Mammary microvascular endothelial cell (primary cell): ENCODE measurements around the gene FAM241B. TPM values are rescaled to one million over a fixed set of nuclear protein-coding genes. Genes with fewer than 3 reads are reported as not detected.

ENCODE experiments used
- total RNA-seq: library from RNA; depleted of rRNA; stranded (reverse); fragments of >200 nt; gene quantifications from 2 replicates; pipeline ENCODE4 v1.2.3, GENCODE V29; 2015

The FAM241B gene
- total RNA-seq = 0.30 and 0.73 TPM in 2 replicates

GRCh38 chr10:69629897-69630650 is at the start of gene FAM241B:
TSS of gene FAM241B (plus strand) at chr10:69630247. CDS start at chr10:69631744, 1,497 bp downstream.

Other genes with a start within 250 kb of the FAM241B start
- gene TACR2, start 213.3 kb upstream of the FAM241B start, total RNA-seq = 0.49 TPM in 1 of 2 replicates, not detected in the other
- gene TSPAN15, start 178.8 kb upstream of the FAM241B start, total RNA-seq = 60.8 and 65.7 TPM in 2 replicates
- not detected in 2 replicates for gene NEUROG3, start 56.8 kb upstream of the FAM241B start, total RNA-seq
- gene COL13A1, start 171.7 kb downstream of the FAM241B start, total RNA-seq = 57.4 and 77.5 TPM in 2 replicates